Prostate gland (tissue), 2 donors: ENCODE measurements around the gene RAI1. TPM values are rescaled to one million over a fixed set of nuclear protein-coding genes. Genes with fewer than 3 reads are reported as not detected.

Experiments
- DNase-seq: peaks from one replicate; pipeline ENCODE4 v3.0.0-alpha.2; 2019; ENCODE audit warnings: low spot score
- H3K27ac ChIP-seq, 2 donors: fragments of 200-600 bp; sonication (generic); 2 replicates each; pipeline ENCODE4 v1.5.1; 2017 to 2019
- H3K27me3 ChIP-seq: fragments of 200-600 bp; sonication (generic); replicated peaks from 2 replicates; pipeline ENCODE4 v1.5.1; 2019; ENCODE audit not compliant: insufficient read depth
- H3K36me3 ChIP-seq, 2 donors: fragments of 200-600 bp; sonication (generic); 1 replicate in 1 of 2; 2 replicates in 1 of 2; pipeline versions ENCODE4 v1.5.1 to v1.8.1; 2017 to 2019
- H3K4me1 ChIP-seq: fragments of 200-600 bp; sonication (generic); replicated peaks from 2 replicates; pipeline ENCODE4 v1.5.1; 2019
- H3K4me3 ChIP-seq, 2 donors: fragments of 200-600 bp; sonication (generic); 2 replicates each; pipeline ENCODE4 v1.5.1; 2017 to 2019
- H3K9me3 ChIP-seq: fragments of 200-600 bp; sonication (generic); 2 replicates; pipeline ENCODE4 v1.5.1; 2017
- POLR2A ChIP-seq: fragments of 450-650 bp; IDR thresholded peaks from one replicate; pipeline ENCODE4 v1.6.1; 2016; ENCODE audit warnings: antibody characterized with exemption, mild to moderate bottlenecking
- POLR2AphosphoS5 ChIP-seq: sonication (generic); formaldehyde crosslinking; IDR thresholded peaks from one replicate; pipeline ENCODE4 v1.6.1; 2017; ENCODE audit warnings: antibody characterized with exemption
- WGBS: methylation state at CpG from one replicate; pipeline ENCODE4 v1.1.5; 2018; 5-methylcytosine and 5-hydroxymethylcytosine counted together
- intact Hi-C: fragments of 100-400 bp; cut with DNase I; formaldehyde crosslinking; loops from one replicate; pipeline ENCODE4 v1.14.2; 2022
- total RNA-seq, 2 donors: library from RNA; depleted of rRNA; stranded (reverse); fragments of >200 nt; gene quantifications; one replicate each; pipeline ENCODE4 v1.1.0, GENCODE V29; 2016
- TF ChIP-seq, protein P1 (sequence below), 4 experiments: fragments of 200-600 bp in 2 of 4; fragments of 450-650 bp in 2 of 4; sonication (generic) in 2 of 4; IDR thresholded peaks; 1 replicate in 3 of 4; 2 replicates in 1 of 4; pipeline ENCODE4 v1.5.1; 2016 to 2019; ENCODE audit warnings: antibody characterized with exemption in 4 of 4, mild to moderate bottlenecking in 2 of 4, moderate library complexity in 2 of 4

RAI1 gene
- total RNA-seq, 2 donors from 2014 or later = 69.2 to 71.0 TPM

DNA sequence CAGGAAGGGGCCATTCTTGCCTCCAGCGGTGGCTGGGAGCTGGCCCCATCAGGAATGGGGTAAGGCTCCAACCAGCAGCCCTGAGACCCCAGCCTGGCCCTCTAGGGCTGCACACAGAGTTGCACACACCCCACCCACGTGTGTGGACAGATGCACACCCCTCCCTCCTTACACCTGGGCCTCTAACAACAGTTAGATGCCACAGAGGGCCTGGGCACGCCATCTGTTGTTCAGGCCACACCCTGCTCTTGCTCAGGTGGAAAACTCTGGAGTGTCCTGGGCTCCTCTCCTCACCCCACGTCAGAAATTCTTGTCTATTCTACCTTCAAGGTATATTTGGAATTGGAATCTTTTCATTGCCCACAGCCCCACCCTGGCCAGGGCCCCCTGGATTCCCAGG lies 13.3 kb upstream of the RAI1 start:
- Histone ChIP-seq H3K4me3 (no peak overlapping the region), H3K36me3 (no peaks in the 10 kb centered on the region), H3K27me3 (no peaks in the 10 kb centered on the region), H3K4me1 (no peaks in the 10 kb centered on the region), H3K9me3 (no peaks in the 10 kb centered on the region), H3K27ac (no peak overlapping the region)
- DNase-seq = no peak
- TF ChIP-seq POLR2AphosphoS5 = no peak
- TF ChIP-seq POLR2A = no peak
- TF ChIP-seq, protein P1, sequence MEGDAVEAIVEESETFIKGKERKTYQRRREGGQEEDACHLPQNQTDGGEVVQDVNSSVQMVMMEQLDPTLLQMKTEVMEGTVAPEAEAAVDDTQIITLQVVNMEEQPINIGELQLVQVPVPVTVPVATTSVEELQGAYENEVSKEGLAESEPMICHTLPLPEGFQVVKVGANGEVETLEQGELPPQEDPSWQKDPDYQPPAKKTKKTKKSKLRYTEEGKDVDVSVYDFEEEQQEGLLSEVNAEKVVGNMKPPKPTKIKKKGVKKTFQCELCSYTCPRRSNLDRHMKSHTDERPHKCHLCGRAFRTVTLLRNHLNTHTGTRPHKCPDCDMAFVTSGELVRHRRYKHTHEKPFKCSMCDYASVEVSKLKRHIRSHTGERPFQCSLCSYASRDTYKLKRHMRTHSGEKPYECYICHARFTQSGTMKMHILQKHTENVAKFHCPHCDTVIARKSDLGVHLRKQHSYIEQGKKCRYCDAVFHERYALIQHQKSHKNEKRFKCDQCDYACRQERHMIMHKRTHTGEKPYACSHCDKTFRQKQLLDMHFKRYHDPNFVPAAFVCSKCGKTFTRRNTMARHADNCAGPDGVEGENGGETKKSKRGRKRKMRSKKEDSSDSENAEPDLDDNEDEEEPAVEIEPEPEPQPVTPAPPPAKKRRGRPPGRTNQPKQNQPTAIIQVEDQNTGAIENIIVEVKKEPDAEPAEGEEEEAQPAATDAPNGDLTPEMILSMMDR (IDR thresholded peaks at IDR 0.05) = no peak
- intact Hi-C loops = no loop called here
- 74% methylated on average over 3 of the region's 4 CpGs for WGBS

DNA sequence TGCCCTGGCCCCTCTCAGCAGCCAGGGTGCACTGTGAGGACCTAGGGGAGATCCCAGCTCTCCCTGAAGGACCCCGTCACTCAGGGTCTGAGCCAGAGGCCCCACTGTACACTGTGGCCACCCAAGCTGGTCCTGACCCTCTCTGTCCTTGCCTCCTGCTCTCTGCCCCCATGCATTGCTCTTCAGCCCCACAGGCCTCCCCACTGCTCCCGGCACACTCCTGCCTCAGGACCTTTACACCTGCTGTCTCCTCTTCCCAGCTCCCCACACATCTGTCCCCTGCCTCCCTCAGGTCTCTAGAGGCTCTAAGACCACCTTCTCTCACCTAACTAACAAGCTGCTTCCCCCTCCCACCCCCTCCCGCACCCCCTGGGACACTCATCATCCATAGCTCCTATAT lies 12.9 kb upstream of the RAI1 start:
- intact Hi-C loops = no loop called here
- H3K27me3 ChIP-seq = no peaks in the 10 kb centered on the region
- H3K27ac ChIP-seq = no peak overlapping the region
- no peak for DNase-seq
- H3K4me1 ChIP-seq = no peaks in the 10 kb centered on the region
- 92% methylated on average over 3 of the region's 3 CpGs for WGBS
- H3K36me3 ChIP-seq = no peaks in the 10 kb centered on the region
- TF ChIP-seq, protein P1 (IDR thresholded peaks at IDR 0.05) = no peak
- no peak for TF ChIP-seq POLR2AphosphoS5
- TF ChIP-seq POLR2A = no peak
- H3K9me3 ChIP-seq = no peaks in the 10 kb centered on the region
- no peak overlapping the region for H3K4me3 ChIP-seq

DNA sequence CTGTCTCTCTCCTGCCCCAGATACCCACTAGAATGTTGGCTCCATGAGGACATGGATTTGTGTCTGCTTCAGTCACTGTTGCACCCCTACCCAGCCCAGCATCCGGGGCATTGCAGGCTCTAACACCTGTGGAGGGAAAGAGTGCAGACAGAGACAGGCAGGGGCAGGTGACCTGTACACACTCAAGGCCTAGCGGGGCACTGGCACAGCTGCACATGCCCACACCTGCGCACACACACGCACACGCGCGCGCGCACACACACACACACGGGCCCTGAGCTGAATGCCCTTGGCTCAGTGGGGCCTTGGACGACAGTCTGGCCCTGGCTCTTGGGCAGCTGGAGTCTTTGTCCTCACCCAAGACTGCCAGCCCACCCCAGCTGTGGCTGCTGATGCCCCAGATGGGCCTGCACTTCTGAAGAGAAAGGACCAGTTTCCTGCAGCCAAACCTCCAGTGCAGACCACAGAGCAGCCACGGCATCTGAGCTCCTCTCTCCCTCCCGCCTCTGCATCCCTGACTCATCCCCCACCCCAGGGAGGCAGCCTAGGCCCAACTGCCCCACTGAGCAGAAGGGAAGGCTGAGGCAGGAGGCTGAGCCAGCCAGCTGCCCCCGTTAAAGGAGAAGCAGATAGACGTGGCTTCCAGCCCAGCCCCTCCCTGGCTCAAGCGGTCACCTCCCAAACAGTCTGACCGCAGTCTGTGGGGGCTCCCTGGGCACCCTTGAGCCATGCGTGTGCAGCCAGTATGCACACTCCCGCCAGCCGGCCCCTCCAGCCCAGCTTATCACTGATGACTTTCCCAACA lies 12.3 kb upstream of the RAI1 start:
- Histone ChIP-seq H3K9me3 (no peaks in the 10 kb centered on the region), H3K27me3 (no peaks in the 10 kb centered on the region), H3K27ac (no peak overlapping the region), H3K36me3 (no peaks in the 10 kb centered on the region), H3K4me3 (no peak overlapping the region), H3K4me1 (no peaks in the 10 kb centered on the region)
- DNase-seq = no peak
- 80% methylated on average over 20 of the region's 20 CpGs for WGBS
- intact Hi-C loops = no loop called here
- TF ChIP-seq, protein P1 (IDR thresholded peaks at IDR 0.05) = no peak
- no peak for TF ChIP-seq POLR2A
- TF ChIP-seq POLR2AphosphoS5 = no peak

GRCh38 chr17:17669580-17670235 lies 11.6 kb upstream of the RAI1 start:
- 70% methylated on average over 6 of the region's 6 CpGs for WGBS
- Histone ChIP-seq H3K27ac (no peak overlapping the region), H3K4me1 (no peaks in the 10 kb centered on the region), H3K36me3 (no peaks in the 10 kb centered on the region), H3K9me3 (no peaks in the 10 kb centered on the region), H3K27me3 (no peaks in the 10 kb centered on the region), H3K4me3 (no peak overlapping the region)
- no peak for DNase-seq
- intact Hi-C loops = no loop called here
- TF ChIP-seq, protein P1 (IDR thresholded peaks at IDR 0.05) = no peak
- TF ChIP-seq POLR2A (no peak), POLR2AphosphoS5 (no peak)
